Sigmoid colon (tissue), 4 donors: ENCODE data around the gene PDZRN4.

ENCODE experiments used
- CTCF ChIP-seq, 4 experiments: fragments of 450-650 bp in 3 of 4; fragments of 200-600 bp in 1 of 4; IDR thresholded peaks; one replicate each; pipeline ENCODE4 v1.5.1; 2016 to 2019; ENCODE audit warnings: antibody characterized with exemption in 4 of 4, mild to moderate bottlenecking in 3 of 4, moderate library complexity in 2 of 4
- EP300 ChIP-seq, 4 donors: sonication (generic); formaldehyde crosslinking; IDR thresholded peaks; one replicate each; pipeline ENCODE4 v1.6.1; 2017; ENCODE audit warnings: antibody characterized with exemption in 4 of 4
- POLR2A ChIP-seq, 2 donors: fragments of 450-650 bp; IDR thresholded peaks; one replicate each; pipeline ENCODE4 v1.6.1; 2016; ENCODE audit warnings: antibody characterized with exemption in 2 of 2, mild to moderate bottlenecking in 2 of 2, moderate library complexity in 2 of 2
- POLR2AphosphoS5 ChIP-seq, 4 donors: sonication (generic); formaldehyde crosslinking; IDR thresholded peaks; one replicate each; pipeline ENCODE4 v1.6.1; 2017; ENCODE audit warnings: antibody characterized with exemption in 4 of 4

GRCh38 chr12:41407232-41407799, 219.2 kb downstream of the PDZRN4 start:
- no peak for TF ChIP-seq EP300 (IDR thresholded peaks at IDR 0.05)
- TF ChIP-seq CTCF (IDR thresholded peaks at IDR 0.05) = no peak
- TF ChIP-seq POLR2AphosphoS5 (IDR thresholded peaks at IDR 0.05) = no peak
- TF ChIP-seq POLR2A (IDR thresholded peaks at IDR 0.05) = no peak
